ENCODE data around the gene ERGIC1. TPM values are rescaled to one million over a fixed set of nuclear protein-coding genes. Genes with fewer than 3 reads are reported as not detected.

Gene ERGIC1
- total and polyA plus RNA-seq, 3 donors from 2014 or later: 89.8 to 100.0 (median 94.1) TPM

DNA sequence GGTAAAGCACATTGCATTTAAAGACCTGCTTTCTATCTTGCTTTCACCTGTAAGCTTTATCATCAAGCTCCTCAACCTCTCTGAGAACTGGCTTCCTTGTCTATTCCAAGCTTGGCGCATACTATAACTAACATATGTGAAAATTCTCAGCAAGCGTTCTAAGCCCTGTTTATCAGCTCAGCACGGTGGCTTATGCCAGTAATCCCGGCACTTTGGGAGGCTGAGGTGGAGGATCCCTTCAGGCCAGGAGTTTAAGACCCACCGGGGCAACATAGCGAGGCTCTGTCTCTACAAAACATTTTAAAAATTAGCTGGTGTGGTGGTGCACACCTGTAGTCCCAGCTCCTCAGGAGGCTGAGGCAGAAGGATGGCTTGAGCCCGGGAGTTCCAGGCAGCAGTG, 147.9 kb downstream of the ERGIC1 start:
- intact Hi-C loops (cut with DNase I; ENCODE audit: low total_unique reads): no loop called here
- 96% methylated on average over 7 of the region's 7 CpGs for WGBS, 2 donors
- no peaks in the 10 kb centered on the region for H3K27me3 ChIP-seq
- no peaks in the 10 kb centered on the region for H3K36me3 ChIP-seq (ENCODE audit: low read depth, missing control alignments)
- DNase-seq: no peak
- H3K4me1 ChIP-seq: peaks cover 23% of the 10 kb centered on the region
- no peak for TF ChIP-seq POLR2A (IDR thresholded peaks at IDR 0.05)
- TF ChIP-seq CTCF (IDR thresholded peaks at IDR 0.05): no peak
- H3K9me3 ChIP-seq: no peaks in the 10 kb centered on the region
- no peak overlapping the region for H3K27ac ChIP-seq
- H3K4me3 ChIP-seq: no peak overlapping the region

DNA sequence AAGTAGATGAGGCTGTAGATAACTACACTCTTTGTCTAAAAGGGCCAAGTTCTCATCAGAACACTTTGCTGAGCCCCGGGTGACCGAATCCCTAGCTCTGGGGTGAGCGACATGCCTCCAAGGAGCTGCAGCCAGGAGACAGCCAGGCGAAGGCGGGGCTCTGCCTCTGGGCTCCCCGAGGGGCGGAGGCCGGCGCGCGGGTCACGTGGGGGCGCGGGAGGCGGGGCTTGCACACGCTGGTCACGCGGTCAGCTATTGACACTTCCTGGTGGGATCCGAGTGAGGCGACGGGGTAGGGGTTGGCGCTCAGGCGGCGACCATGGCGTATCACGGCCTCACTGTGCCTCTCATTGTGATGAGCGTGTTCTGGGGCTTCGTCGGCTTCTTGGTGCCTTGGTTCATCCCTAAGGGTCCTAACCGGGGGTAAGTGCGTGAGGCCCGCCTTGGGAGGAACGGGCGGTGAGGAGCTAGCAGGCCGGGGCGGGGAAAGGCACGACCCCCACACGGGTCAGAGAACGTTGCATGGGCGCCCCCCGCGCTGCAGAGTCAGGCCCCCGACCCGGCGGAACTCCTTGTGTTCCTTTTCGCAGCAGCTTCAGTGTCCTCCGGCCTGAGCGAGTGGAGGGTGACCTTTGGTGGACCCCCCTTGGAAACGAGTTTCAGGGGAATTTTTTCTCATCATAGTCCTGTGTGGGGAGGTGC, 149.6 kb downstream of the ERGIC1 start, which contains the start of gene ATP6V0E1:
Gene ATP6V0E1, plus strand, starts transcription at position 230 of the 702 bp plus-strand sequence. Its CDS starts 90 bp downstream, at position 320.
- Histone ChIP-seq H3K4me3 (peak within 1 kb of the TSS; percentile 69 to 91), H3K9me3 (no peaks in the 10 kb centered on the region), H3K27me3 (no peaks in the 10 kb centered on the region), H3K4me1 (peaks cover 14% of the 10 kb centered on the region), H3K27ac (peak within 1 kb of the TSS; percentile 85 to 94), H3K36me3 (ENCODE audit: low read depth, missing control alignments) (no peaks in the 10 kb centered on the region)
- peak; percentile 98 for DNase-seq
- intact Hi-C loops (cut with DNase I; ENCODE audit: low total_unique reads): no loop called here
- WGBS, 2 donors: 0% methylated on average over 3 to 49 of the region's 49 CpGs
- TF ChIP-seq CTCF (IDR thresholded peaks at IDR 0.05): peak in 1 of 3 experiments; percentile 7
- TF ChIP-seq POLR2A (IDR thresholded peaks at IDR 0.05): peak; percentile 48

- Histone ChIP-seq H3K36me3 (ENCODE audit: low read depth, missing control alignments) (no peaks in the 10 kb centered on the region), H3K27ac (peak overlapping the region; percentile 85 to 94), H3K27me3 (no peaks in the 10 kb centered on the region), H3K9me3 (no peaks in the 10 kb centered on the region), H3K4me1 (peaks cover 14% of the 10 kb centered on the region), H3K4me3 (peak overlapping the region; percentile 69 to 91)
- WGBS, 2 donors: 2% methylated on average over 13 to 15 of the region's 15 CpGs
- DNase-seq: peak; percentile 80
- intact Hi-C loops (cut with DNase I; ENCODE audit: low total_unique reads): no loop called here
- TF ChIP-seq POLR2A (IDR thresholded peaks at IDR 0.05) (no peak), CTCF (IDR thresholded peaks at IDR 0.05) (peak in 2 of 3 experiments; percentile 13 to 20)
Measured at GRCh38 chr5:172984244-172984953, 150.3 kb downstream of the ERGIC1 start.

- TF ChIP-seq CTCF (IDR thresholded peaks at IDR 0.05) (no peak), POLR2A (IDR thresholded peaks at IDR 0.05) (no peak)
- H3K9me3 ChIP-seq: no peaks in the 10 kb centered on the region
- intact Hi-C loops (cut with DNase I; ENCODE audit: low total_unique reads): no loop called here
- no peaks in the 10 kb centered on the region for H3K27me3 ChIP-seq
- no peaks in the 10 kb centered on the region for H3K36me3 ChIP-seq (ENCODE audit: low read depth, missing control alignments)
- DNase-seq: no peak
- no peak overlapping the region for H3K4me3 ChIP-seq
- peaks cover 14% of the 10 kb centered on the region for H3K4me1 ChIP-seq
- H3K27ac ChIP-seq: no peak overlapping the region
Measured at GRCh38 chr5:172985596-172985995, 151.5 kb downstream of the ERGIC1 start.

Data from testis (tissue), 3 donors.